ENCODE measurements around the gene PDGFC. TPM values are rescaled to one million over a fixed set of nuclear protein-coding genes. Genes with fewer than 3 reads are reported as not detected.

PDGFC gene
- total RNA-seq, 1 experiment from 2014 or later = 33.1 TPM

DNA sequence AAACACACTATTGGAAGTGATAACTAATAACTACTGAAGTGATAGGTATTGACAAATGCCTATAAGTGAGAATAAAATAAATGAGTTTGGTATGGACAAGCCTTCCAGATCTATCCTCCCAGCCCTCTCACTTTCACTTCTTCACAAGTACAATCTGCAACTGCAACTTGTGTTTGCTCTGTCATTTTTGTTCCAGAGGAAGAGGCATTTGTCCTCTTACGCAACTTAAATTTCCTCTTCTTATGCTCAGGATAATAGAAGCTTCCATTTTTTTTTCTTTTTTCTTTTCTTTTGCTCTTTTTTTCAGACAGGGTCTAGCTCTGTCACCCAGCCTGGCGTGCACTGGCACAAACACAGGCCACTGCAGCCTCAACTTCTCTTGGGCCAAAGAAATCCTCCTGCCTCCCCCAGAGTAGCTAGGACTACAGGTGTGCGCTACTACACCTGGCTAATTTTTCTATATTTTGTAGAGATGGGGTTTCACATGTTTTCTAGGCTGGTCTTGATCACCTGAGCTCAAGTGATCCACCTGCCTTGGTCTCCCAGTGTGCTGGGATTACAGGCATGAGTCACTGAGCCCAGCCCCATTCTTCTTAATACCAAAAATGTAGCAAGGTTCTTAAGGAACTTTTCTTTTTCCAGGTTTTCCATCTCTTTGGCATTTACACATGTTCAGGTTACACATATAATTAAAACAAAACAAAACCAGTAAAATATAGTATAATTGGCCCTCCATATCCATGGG, 73.1 kb downstream of the PDGFC start:
- no peak overlapping the region for H3K4me2 ChIP-seq

GRCh38 chr4:156896527-156896926, 75.1 kb downstream of the PDGFC start:
- H3K4me3 ChIP-seq = no peak overlapping the region
- intact Hi-C loops (cut with micrococcal nuclease; ENCODE audit: unreplicated experiment) = no loop called here
- no peaks in the 10 kb centered on the region for H3K79me2 ChIP-seq (ENCODE audit: low read depth)
- no peaks in the 10 kb centered on the region for H3K9me2 ChIP-seq (ENCODE audit: insufficient read depth)
- H3K4me1 ChIP-seq (replicated peaks; ENCODE audit: insufficient read depth) = no peaks in the 10 kb centered on the region
- CTCF ChIA-PET = no interaction called here
- TF ChIP-seq EZH2 (IDR thresholded peaks at IDR 0.05; ENCODE audit: low read depth) = no peak
- TF ChIP-seq CTCF (conservative IDR thresholded peaks at IDR 0.05) = no peak
- H4K20me1 ChIP-seq (ENCODE audit: insufficient read depth) = no peaks in the 10 kb centered on the region
- no peak overlapping the region for H2AFZ ChIP-seq
- BruUV-seq (replicated peaks) = no TSS peak
- H3F3A ChIP-seq (ENCODE audit: insufficient read depth, low read depth) = no peaks in the 10 kb centered on the region
- H3K36me3 ChIP-seq (ENCODE audit: low read depth) = no peaks in the 10 kb centered on the region
- no peak for DNase-seq
- no peaks in the 10 kb centered on the region for H3K9me3 ChIP-seq (ENCODE audit: insufficient read depth, low read depth)
- no peak overlapping the region for H3K27ac ChIP-seq
- POLR2A ChIA-PET (ENCODE audit: unreplicated experiment) = no interaction called here
- no peak overlapping the region for H3K4me2 ChIP-seq
- H3K27me3 ChIP-seq (ENCODE audit: insufficient read depth, low read depth) = no peaks in the 10 kb centered on the region

More for the DNA sequence above, 73.1 kb downstream of the PDGFC start:
- no peak for DNase-seq
- ChIA-PET POLR2A (ENCODE audit: unreplicated experiment) (no interaction called here), CTCF (no interaction called here)
- no peak overlapping the region for H3K27ac ChIP-seq
- H3K36me3 ChIP-seq (ENCODE audit: low read depth) = no peaks in the 10 kb centered on the region
- H3K4me1 ChIP-seq (replicated peaks; ENCODE audit: insufficient read depth) = no peaks in the 10 kb centered on the region
- H3K79me2 ChIP-seq (ENCODE audit: low read depth) = no peaks in the 10 kb centered on the region
- H3K4me3 ChIP-seq = no peak overlapping the region
- no peaks in the 10 kb centered on the region for H3K9me2 ChIP-seq (ENCODE audit: insufficient read depth)
- H3F3A ChIP-seq (ENCODE audit: insufficient read depth, low read depth) = no peaks in the 10 kb centered on the region
- H2AFZ ChIP-seq = no peak overlapping the region
- H4K20me1 ChIP-seq (ENCODE audit: insufficient read depth) = no peaks in the 10 kb centered on the region
- BruUV-seq (replicated peaks) = no TSS peak
- intact Hi-C loops (cut with micrococcal nuclease; ENCODE audit: unreplicated experiment) = no loop called here
- H3K9me3 ChIP-seq (ENCODE audit: insufficient read depth, low read depth) = no peaks in the 10 kb centered on the region
- no peaks in the 10 kb centered on the region for H3K27me3 ChIP-seq (ENCODE audit: insufficient read depth, low read depth)
- TF ChIP-seq EZH2 (IDR thresholded peaks at IDR 0.05; ENCODE audit: low read depth) (no peak), CTCF (conservative IDR thresholded peaks at IDR 0.05) (no peak)

- ChIA-PET POLR2A (ENCODE audit: unreplicated experiment) (no interaction called here), CTCF (no interaction called here)
- Histone ChIP-seq H3K9me2 (ENCODE audit: insufficient read depth) (no peaks in the 10 kb centered on the region), H4K20me1 (ENCODE audit: insufficient read depth) (no peaks in the 10 kb centered on the region), H3F3A (ENCODE audit: insufficient read depth, low read depth) (no peaks in the 10 kb centered on the region), H3K27me3 (ENCODE audit: insufficient read depth, low read depth) (no peaks in the 10 kb centered on the region), H3K79me2 (ENCODE audit: low read depth) (no peaks in the 10 kb centered on the region), H2AFZ (no peak overlapping the region), H3K4me1 (replicated peaks; ENCODE audit: insufficient read depth) (no peaks in the 10 kb centered on the region), H3K9me3 (ENCODE audit: insufficient read depth, low read depth) (no peaks in the 10 kb centered on the region), H3K36me3 (ENCODE audit: low read depth) (no peaks in the 10 kb centered on the region), H3K27ac (no peak overlapping the region), H3K4me2 (no peak overlapping the region), H3K4me3 (no peak overlapping the region)
- BruUV-seq (replicated peaks) = no TSS peak
- no peak for DNase-seq
- intact Hi-C loops (cut with micrococcal nuclease; ENCODE audit: unreplicated experiment) = no loop called here
- TF ChIP-seq EZH2 (IDR thresholded peaks at IDR 0.05; ENCODE audit: low read depth) (no peak), CTCF (conservative IDR thresholded peaks at IDR 0.05) (no peak)
Observed at GRCh38 chr4:156894234-156894633, 77.4 kb downstream of the PDGFC start.

Measured in PC-9 (cell line).